HG03175 (cell line): ENCODE results near the gene C5orf58.

Experiments
- ATAC-seq: cut with Tn5 transposase; IDR thresholded peaks from one replicate; pipeline ENCODE4 v1.9.1; 2021; ENCODE audit warnings: mild to moderate bottlenecking, moderate library complexity; ENCODE audit not compliant: unreplicated experiment

Gene C5orf58

DNA sequence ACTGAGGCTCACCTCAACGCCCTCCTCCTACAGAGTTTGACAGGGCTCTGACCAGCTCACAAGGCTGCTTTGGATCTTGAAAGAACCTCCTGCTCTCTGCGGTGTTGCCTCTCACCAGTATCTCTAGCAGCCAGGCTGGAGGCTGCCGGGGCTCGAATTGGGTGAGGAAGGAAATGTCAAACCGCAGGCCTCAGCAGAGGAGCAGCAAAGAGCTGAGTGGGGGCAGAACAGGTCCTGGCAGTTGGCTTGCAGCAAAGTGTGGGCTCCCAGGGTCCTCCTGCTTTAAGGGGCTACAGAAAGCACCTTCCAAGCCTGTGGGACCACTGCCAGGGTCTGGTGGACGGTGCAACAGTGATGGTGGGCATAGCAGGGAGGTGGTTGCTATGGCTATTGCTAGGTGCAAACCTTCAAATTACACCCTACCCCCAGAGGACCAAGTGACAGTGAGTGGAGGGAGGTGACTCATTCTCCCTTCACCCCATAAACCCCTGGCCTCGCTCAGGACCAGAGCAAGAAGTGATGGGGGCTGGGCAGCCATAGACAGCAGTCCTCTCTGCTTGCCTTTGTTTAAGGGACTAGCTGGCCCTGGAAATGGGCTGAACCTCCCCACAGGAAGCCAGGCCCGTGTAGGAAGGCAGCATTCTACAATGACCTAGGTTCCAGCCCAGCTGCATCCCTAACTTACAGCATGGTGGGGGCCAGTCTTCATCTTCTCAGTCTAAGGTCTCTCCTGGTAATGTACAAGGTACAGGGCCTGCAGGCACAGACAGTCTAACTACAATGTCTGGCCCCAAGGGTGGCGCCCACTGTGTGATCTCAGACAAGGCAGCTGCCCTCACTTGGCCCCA lies 46.0 kb downstream of the C5orf58 start:
- peak; percentile 85 for ATAC-seq

DNA sequence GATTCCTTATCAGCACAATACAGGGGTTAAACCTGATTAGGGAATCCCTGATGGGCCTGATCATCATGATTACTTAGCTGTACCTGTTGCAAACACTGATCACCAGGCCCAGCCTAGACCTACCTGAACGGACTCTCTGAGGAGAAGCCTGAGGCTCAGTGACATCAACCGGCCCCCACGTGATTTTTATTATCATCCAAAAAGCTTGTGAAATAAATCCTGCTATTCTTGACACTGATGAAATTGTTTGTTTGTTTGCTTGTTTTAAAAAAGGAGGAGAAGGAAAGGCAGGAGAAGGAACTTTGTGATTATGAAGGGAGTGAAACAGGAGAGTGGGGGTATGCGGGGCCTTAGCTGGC lies 46.7 kb downstream of the C5orf58 start:
- no peak for ATAC-seq

DNA sequence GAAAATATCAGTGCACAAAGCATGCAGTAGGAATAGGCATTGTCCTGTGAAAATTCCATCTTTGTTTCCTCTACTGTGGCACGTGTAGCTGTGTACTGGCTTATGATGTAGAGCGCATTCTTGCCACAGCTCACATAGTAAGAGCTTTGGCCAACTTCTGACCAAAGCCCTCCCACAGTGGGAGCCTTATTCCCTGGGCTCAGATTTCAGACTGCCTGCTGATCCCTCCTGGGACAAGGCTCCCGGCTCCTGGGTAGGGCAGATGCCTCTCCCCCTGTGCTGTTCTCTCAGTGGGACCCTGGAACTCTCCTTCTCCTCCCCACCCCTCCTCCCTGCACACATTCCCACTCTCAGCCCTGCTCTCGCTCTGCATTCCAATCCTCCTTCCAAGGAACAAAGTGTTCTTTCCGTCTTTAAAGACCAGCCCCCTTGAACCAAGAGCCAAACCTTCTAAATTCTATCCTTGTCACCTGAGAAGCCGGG lies 47.3 kb downstream of the C5orf58 start:
- ATAC-seq: no peak

DNA sequence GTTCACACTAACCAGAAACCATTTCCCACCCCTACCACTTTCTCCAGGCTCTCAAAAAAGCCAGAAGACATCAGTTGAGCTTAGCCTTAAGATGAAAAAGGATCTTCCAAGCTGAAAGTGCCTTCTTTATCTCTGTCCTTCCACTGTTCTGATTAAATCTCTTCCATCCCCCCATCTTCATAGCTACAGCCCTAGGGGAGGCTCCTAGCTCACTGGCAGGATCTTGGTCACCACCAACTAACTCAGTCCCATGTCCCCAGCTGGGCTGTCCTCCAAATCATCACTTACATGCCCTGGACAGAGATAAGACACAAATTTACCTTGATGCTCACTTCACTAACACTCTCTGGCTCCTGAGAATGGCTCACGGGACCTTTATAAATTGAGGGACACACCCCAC lies 50.5 kb downstream of the C5orf58 start:
- no peak for ATAC-seq

DNA sequence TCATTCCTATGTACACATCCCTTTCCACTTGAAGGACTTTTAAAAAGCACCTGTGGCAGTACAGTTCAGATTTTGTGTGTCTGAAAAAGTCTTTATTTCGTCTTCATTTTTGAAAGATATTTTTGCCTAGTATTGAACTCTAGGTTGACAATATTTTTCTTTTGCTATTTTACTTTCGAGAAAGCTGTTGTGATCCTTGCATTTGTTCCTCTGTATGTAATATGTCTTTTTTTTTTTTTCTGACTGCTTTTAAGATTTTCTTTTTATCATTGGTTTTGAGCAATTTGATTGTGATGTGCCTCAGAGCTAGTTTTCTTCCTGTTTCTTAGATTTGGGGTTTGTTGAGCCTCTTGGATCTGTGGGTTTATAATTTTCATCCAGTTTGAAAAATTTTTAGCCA lies 51.4 kb downstream of the C5orf58 start:
- ATAC-seq: no peak

DNA sequence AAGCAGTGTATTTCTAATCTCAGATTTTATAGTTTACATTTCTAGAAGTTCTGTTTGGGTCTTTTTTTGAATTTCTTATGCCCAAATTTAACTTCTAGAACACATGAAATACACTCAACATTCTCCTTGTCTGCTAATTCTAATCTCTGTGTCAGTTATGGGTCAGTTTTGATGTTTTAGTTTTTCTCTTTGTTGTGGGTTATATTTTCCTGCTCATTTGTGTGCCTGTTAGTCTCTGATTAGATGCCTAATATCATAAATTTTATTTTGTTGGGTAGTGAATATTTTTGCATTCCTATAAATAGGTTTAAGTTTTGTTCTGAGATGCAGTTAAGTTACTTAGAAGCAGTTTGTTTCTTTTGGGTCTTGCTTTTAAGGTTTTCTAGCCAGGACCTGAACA lies 52.4 kb downstream of the C5orf58 start:
- no peak for ATAC-seq

DNA sequence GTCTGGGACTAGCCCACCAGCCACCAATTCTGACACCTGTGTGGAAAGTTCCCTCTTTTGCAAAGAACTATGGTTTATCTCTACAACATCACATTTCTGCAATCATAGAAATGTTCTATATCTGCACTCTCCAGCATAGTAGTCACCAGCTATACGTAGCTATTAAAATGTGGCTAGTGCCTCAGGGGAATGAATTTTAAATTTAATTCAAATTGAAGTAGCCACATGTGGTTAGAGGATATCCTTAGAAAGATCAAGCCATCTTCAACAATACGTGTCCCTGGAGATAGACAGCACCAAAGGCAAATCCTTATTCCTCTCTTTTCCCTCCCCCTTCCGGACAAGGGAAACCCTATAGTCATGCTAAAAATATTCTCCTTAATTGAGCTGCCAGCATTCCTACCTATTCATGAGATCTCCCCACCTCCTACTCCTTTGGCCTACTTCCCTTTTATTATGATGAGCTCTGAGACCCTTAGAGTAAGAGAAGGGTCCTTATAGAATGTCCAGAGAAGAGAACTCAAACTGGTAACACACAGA lies 53.7 kb downstream of the C5orf58 start:
- ATAC-seq: no peak

DNA sequence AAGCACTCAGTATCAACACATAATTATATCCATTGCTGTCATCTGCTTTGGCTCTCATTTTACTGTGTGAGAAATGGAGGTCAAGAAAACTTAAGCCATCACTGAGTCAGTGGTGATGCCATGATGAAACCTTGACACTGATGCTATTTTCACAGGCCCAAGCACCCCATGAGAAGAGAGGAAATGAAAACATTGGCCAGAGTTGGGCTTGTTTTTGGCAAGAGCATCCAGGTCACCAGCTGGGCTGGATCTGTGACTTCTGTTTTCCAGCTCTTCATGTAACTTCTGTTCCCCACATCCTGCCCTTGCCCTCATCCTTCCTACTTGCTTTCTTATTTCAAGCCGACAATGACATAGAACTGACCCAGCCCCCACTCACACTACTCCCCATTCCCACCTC lies 54.7 kb downstream of the C5orf58 start:
- ATAC-seq: no peak

DNA sequence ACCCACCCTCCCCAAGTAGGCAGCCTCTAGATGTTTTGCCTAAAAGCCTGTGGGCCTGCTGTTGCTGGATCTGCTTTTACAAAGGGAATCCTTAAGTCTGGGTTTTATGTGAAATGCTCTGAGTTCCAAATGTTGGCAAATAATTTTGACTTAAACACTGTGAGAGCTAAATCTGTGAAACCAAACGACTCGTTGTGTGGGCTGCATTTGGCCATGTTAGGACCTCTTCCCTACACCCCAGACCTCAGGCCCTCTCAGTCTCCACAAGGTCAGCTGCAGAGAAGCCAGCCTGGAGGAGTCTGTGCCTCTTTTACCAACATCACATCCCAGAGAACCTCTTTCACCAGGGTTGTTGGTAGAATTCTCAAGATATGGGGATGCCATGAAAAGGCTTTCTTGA lies 55.4 kb downstream of the C5orf58 start:
- no peak for ATAC-seq

DNA sequence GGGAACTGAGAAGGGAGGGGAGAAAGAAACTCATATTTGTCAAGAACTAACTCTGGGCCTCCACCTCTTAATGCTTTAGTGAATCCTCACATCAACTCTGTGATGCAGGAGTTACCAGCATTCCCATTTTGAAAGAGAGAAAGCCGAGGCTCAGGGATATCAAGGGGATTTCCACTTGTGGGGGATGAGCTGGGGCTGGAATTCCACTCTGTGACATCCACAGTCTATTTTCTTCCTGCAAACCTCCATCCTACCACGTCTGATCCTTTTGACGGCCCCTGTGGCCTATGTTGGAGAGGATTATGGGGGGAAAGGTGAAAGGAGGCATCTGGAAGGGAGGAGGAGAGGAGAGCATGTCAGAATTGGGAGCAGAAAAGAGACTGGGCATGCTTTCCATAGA lies 55.8 kb downstream of the C5orf58 start:
- no peak for ATAC-seq

DNA sequence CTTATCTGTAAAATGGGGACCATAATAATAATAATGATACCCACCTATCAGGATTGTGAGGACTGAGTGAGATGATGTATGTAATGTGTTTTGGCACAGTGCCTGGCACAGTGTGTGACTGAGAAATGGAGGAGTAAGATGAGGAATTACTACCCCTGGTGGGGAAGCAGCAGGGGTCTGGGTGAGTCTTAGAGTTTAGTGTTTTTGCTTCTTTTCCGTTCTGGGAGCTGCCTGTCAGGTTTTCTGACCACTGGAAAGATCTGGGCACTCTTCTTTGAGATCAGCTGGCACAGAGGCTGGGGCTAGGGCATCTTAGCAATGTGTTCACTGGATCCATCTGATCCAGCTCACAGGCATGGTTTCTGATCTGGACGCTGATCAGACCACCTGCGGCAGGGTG lies 56.3 kb downstream of the C5orf58 start:
- ATAC-seq: no peak

DNA sequence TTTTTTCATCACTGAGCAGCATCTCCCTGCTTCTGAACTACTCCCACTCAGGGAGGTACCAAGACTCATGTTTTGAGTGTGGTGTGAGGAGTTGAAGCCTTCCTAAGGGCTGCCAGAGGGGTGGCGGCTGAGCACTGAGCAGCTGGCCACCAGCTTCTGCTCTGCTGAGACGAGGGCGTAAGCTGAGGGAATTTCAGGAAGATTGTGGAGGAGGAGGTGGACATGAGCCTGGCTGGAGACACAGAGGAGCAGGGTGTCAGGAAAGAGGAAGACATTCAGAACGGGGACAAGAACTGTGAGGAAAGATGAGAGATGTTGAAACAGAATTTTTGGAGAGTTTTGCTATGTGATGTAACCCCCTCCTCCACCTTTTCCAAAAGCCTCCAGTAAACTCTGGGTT lies 57.0 kb downstream of the C5orf58 start:
- ATAC-seq: no peak

DNA sequence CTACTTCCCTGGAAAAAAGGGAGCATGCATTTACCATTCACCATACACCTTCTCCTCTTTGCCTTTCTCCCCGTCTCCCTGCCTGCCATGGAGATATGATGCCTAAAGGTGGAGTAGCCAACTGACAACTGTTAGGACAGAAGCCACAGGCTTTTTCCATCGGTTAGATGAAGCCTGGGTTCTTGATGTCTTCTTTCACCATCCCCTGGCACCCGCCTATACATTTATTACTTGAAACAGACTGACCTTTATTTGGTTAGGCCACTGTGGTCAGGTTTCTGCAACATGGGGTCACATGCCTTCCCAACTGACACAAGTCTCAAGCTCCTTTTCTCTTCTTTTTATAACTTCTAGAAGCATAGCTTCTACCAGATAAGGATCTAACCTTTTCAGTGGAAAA lies 57.7 kb downstream of the C5orf58 start:
- ATAC-seq: no peak

DNA sequence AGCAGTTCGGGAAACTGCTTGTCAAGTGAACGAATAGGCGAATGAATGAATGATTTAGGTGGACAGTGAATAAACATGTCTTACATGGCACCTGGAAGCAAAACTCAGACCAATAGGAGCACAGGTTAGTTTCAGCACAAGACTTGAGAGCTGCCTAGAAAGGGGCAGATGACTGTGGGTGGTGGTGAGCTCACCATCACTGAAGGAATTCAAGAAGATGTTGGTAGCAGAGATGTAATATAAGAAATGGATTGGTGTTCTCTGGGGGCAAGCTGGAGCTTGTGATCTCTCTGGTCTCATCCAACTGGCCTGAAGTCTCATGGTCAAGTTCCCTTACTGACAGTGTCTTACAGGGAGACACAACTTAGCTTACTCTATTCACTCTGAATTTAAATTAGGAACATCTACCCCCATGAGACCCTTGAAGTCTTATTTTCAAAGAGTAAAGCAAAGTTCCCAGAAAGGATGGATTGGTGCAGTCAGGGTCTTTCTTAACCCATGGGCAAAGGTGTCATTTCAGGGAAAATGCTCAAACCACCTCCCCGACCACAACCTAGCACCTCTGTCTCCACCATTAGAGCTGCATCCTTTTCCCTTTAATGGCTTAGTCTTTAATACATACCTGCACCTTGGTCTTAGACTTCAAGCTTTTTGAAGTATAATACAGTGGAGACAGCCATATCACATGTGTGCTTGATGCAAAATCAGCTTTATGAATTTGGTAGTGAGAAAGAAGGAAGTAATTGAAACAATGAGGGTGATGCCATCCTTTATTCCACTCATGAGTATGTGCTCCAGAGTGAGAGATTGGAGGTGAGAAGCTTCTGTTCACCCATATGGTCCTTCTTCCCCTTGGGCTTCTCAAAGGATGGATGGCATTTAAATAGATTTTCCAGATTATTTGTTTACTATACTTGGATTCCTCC lies 59.7 kb downstream of the C5orf58 start:
- no peak for ATAC-seq

DNA sequence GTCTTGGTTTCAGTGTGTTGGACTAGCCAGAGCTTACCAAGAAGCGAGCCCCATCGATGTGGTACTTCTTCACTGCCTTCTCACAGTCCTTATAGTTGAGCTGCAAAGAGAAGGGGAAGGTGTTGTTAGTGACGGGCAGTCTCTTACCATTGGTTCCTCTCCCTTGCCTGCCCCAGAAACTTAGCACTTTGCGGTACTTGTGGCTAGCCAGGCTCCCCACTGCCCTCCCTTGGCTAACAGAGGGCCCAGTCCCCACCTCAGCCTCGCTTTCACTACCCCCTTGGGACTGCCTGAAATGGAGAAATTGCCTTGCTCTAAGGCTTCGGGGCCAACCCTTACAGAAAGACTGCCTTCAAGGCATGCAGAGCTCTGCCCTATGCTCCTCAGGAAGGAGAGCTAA lies 60.5 kb downstream of the C5orf58 start:
- peak; percentile 84 for ATAC-seq

DNA sequence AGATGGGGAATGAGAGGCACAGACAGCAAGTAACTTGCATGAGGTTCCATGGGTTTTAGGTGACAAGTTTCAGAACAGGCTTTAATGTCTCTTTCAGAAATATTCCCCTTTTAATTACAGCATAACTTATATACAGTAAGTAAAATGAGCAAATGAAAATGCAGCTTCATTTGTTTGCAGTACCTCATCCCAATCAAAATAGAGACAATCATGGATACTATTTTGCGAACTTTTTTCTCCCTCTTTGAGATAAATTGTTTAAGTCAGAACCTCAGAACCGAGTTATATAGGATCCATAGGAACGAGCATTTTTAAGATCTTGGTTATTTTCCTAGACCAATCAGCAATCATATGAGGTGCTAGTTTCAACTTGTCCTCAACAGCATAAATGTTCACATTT lies 61.3 kb downstream of the C5orf58 start:
- ATAC-seq: no peak

DNA sequence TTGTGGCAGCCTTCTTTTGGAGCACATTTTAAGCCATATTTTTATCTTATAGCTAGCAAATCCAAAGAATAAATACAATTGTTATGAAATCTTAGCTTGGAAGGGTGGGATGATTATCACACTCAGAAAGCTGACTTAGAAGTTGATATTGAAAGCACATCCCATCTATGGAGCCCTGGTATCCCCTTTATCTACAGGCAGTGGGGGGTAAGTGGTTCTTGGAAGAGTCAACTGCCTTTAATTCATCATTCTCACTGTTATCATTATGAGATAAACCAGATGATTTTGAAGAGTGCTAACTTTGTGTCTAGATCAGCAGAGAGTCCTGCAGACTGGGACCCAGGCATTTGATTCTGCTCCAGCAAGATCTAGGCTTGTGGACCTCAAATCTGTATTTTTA lies 61.8 kb downstream of the C5orf58 start:
- no peak for ATAC-seq
